CMK (cell line): Measurements from ENCODE around the gene CTIF.

Experiments used
- DNase-seq: peaks from one replicate; pipeline ENCODE4 v3.0.0-alpha.2; 2010; ENCODE audit warnings: low read depth

The CTIF gene

DNA sequence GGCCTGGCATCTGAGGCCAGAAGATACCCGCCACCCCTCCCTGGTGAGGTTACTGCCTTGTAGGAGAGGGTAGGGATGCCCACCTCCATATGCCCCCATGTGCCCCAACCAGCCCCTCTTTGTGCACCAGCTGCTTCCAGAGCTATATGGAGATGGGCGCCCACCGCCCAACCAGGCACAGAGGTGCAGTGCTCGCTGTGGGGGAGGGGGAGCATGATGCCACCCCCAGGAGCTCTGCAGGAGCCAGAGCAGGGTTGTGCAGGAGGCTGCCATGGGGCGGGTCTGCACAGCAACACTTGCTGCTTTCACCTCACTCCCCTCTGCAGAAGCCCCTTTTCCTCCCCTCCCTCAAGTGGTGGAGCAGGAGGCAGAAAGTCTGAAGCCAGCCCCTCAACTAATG lies 237.3 kb downstream of the CTIF start:
- DNase-seq, result no peak

DNA sequence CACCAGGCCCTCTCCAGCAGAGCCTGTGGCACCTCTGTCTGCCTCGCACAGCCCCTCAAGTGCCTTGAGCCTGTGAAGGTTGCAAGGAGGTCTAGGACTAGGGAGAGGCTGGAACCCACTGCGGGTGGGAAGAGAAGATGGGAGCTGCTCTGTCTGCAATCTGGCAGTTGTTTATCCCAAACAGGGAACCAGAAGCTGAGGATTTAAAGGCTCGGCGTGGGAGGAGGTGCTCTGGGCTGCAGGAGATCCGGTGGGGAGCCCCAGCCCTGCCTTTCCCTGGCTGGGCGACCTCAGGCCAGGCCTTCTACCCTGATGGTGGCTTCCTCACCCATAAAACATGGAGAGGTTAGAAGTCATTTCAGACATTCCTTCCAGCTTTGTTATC lies 237.8 kb downstream of the CTIF start:
- no peak for DNase-seq

DNA sequence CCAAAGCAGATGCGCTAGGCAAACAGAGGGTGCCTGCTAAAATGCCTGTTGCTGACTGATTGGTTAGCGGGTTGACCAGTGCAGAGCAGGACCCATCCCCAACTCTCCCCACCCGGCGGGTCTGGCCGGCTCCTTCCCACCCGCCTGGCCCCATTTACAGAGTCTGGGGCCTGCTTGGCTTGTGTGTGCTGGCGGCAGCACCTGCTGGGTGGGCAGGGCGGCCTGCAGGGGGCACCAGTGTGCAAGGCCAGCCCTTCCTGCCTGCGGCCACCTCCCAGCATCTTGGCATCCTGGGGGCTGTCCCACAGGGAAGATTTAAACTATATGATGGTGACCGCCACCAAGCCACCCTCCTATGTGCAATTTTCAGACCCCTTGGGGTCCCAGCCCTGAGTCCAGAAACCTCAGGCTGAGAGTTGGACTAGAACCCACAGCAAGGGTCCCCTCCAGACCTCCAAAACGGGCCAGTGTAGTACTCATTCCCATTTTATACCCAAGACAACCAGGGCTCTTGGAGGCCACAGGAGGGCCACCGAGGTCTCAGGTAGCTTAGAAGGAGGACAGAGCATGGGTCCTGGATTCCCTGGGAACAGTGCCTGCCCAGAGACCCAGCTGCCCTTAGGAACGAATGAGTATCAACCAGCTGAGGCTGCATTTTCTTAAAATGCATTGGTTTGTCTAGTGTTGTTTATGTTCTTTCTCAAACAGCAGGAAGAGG lies 238.4 kb downstream of the CTIF start:
- DNase-seq, result no peak

DNA sequence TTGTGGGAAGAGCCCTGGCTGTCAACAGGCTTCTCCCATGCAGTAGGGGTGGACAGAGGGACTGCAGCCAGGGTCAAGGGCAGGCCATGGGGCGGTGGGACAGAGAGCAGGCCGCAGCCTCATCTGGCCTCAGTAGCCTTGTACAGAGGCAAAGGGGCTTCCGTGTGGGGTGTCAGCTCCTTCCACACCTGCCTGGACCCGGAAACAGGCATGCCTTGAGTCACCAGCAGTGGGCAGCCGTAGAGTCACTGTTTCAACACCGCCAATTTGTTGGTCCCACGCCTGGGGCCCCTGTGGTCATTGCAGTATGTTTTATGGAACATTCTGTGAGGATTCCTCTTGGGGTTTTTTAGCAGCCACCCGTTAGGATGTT lies 238.9 kb downstream of the CTIF start:
- DNase-seq, result no peak

GRCh38 chr18:48778344-48779011 lies 239.6 kb downstream of the CTIF start:
- DNase-seq, result no peak

- DNase-seq, result no peak
These were observed 240.6 kb downstream of the CTIF start for GRCh38 chr18:48779462-48779861.

- DNase-seq, result no peak
These were observed 241.5 kb downstream of the CTIF start for GRCh38 chr18:48780201-48780912.

- DNase-seq, result no peak
These were observed 242.0 kb downstream of the CTIF start for GRCh38 chr18:48780913-48781162.

- peak; percentile 78 for DNase-seq
These were observed 242.5 kb downstream of the CTIF start for GRCh38 chr18:48781163-48781987.

- no peak for DNase-seq
These were observed 243.1 kb downstream of the CTIF start for GRCh38 chr18:48781988-48782363.

DNA sequence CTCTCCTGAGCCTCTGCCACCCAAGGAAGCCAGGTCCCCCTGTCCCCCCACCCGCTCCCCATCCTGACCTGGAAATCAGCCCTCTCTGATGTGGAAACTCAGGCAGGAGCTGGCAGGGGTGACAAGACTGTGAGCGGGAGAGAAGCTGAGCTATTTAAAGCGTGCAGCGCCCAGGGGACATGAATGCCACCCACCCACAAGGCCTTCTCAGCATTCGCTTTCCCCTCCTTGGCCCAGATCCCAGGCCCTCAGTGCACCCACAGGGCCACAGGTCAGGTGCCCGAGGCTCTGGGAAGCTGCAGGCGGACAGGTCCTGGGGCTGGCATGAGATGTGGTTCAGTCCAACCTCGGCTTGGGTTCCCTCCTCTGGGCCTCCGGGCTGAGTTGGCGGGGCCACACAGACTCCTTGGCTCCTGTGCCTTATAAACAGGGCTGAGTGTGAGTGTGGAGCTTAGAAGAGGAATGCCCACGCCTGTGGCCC lies 243.6 kb downstream of the CTIF start:
- DNase-seq, result no peak

DNA sequence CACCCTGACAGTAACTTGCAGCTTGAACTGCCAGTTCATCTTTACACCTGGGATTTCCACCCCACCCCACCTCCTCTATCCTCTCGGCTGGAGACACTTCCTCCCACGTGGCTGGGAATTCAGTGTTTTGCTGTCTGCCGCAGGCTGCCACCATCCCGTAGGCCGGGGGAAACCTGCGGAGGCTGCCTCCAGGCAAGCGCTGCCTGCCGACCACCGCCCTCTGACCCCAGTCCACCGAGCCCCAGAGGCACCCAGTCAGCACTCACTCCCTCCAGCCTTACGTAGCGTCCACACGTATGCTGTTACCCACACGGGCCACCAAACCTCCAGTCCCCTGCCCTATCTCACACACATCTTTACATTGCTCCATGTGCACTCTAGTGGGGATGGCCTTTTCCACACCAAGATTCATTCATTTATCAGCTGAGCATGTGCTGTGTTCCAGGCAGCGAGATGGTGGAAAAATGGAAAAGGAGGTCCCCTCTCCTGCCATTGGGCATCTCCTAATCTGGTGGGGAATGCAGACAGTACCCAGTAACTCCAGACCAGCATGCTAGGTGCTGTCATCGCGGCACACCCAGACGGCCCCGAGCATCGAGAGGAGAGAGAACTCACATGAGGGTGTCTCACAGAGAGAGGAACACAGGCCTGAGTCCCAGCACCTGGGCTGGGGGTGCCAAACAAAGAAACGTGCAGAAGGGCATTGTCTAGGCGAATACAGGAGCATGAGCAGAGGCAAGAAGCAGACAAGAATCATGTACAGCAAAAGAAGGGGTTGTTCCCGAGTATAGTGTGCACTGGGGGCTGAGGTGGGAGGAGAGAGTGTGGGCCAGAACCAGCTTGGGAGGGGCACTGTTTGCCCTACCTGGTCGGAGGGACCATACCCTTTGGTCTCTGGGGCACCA lies 245.0 kb downstream of the CTIF start:
- no peak for DNase-seq

GRCh38 chr18:48784656-48785055 lies 245.8 kb downstream of the CTIF start:
- no peak for DNase-seq

DNA sequence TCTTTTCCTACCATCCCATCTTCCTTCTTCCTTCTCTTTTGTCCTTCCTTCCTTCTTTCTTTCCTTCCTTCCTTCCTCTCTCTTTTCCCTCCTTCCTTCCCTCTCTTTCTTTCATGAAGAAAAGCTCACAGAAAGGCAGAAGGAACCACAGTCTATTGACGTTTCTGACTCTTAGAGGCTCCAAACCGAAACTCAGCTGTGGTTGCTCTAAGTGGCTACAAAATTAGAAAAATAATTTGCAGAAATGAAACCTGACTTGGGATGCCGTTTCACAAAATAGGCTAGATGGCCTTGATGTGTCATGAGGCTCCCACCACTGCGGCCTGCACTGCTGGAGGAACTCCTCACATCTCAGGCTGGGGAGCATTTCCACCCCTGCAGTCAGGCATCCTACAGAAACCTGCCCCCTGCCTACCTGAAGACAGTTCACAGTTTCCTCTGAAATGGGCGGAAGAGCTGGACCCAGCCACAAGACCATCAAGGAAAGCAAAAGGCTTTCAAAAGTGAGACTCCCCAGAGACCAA lies 246.3 kb downstream of the CTIF start:
- DNase-seq, result no peak

- no peak for DNase-seq
These were observed 247.1 kb downstream of the CTIF start for GRCh38 chr18:48785736-48786454.

- DNase-seq, result no peak
These were observed 247.8 kb downstream of the CTIF start for GRCh38 chr18:48786455-48787202.

DNA sequence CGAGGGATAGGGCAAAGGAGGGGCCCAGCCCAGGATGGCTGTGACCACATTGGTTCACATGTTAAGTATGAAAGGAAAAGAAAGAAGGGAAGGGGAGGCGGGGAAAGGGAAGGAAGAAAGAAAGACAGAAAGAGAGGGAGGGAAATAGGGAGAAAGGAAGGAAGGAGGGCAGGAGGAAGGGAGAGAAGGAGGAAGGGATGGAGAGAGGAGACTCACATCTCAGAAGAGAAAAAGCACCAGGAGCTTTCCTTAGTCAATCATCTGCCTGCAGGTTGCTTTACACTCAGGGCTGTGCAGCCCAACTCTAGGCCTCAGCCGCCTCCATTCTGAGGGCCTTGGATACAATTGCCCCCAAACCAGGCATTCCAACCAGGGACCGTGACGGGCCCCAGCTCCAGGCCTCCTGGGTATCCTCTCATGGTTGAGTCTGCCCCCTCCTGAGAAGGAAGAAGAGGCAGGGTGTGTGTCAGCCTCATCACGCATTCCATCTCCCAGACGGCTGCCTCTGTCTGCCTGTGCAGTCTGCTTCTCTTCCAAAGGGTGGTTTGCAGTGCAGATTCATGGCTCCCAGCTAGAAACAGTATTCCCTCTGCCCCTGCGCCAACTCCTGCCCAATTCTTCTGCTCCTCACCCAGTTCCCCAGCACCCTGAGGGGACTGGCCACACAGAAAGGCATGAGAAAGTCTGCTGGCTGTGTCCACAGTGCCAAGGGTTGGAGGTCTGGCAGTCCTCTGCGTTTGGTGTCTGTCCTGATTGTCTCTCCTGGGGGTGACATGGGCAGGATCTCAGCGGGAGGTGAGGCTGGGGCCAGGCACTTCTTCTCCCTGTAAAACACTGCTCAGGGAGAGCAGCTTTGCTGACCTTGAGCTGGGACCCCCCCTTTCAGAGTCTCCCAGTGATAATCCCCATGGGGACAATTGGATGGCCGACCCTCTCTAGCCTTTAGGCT lies 248.6 kb downstream of the CTIF start:
- DNase-seq, result no peak

- DNase-seq, result no peak
These were observed 249.5 kb downstream of the CTIF start for GRCh38 chr18:48788373-48788772.
